Measurements from ENCODE around the gene IGHMBP2. TPM values are rescaled to one million over a fixed set of nuclear protein-coding genes. Genes with fewer than 3 reads are reported as not detected.

The IGHMBP2 gene
- total RNA-seq, 2 donors from 2014 or later: 8.5 to 8.8 TPM

DNA sequence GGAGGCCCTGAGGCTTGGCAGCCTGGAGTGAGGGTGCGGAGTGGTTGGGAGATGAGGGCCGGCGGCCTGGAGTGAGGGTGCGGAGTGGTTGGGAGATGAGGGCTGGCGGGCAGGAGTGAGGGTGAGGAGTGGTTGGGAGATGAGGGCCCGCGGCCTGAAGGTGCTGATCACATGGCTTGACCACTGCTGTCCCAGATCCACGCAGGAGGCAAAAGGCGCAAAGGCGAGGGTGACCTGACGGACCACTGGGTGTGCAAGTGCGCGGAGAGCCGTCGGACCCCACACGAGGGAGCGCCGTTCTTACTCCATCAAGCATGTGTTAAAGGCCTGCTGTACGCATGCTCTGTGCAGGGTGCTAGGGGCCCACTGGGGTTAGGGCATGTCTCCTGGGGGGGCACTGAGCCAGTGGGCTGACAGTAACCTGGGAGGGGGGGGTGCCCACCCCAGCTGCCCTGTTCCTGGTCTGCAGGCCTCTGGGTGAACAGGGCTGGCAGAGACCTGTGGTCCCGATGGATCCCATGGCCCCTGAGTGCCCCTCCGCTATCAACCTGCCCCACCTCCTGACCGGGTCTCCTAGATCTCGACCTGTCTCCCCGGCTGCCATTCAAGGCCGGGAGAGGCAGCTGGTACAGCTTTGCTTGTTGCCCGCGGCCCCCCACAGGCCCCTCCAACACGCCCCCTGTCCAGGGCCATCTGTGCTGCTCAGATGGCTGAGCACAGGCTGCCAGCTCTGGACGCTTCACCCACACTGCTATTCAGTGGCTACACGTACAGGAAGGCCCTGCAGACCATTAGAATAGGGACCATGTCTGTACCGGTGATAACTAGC lies 56.0 kb downstream of the IGHMBP2 start:
- Histone ChIP-seq H3K36me3 (no peaks in the 10 kb centered on the region), H3K4me3 (no peak overlapping the region), H3K27ac (no peak overlapping the region), H3K27me3 (no peaks in the 10 kb centered on the region), H3K9me3 (peaks cover 0 to 3% of the 10 kb centered on the region in 2 donors), H3K4me1 (peaks cover 0 to 10% of the 10 kb centered on the region in 2 donors)
- TF ChIP-seq, protein P1, sequence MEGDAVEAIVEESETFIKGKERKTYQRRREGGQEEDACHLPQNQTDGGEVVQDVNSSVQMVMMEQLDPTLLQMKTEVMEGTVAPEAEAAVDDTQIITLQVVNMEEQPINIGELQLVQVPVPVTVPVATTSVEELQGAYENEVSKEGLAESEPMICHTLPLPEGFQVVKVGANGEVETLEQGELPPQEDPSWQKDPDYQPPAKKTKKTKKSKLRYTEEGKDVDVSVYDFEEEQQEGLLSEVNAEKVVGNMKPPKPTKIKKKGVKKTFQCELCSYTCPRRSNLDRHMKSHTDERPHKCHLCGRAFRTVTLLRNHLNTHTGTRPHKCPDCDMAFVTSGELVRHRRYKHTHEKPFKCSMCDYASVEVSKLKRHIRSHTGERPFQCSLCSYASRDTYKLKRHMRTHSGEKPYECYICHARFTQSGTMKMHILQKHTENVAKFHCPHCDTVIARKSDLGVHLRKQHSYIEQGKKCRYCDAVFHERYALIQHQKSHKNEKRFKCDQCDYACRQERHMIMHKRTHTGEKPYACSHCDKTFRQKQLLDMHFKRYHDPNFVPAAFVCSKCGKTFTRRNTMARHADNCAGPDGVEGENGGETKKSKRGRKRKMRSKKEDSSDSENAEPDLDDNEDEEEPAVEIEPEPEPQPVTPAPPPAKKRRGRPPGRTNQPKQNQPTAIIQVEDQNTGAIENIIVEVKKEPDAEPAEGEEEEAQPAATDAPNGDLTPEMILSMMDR (IDR thresholded peaks at IDR 0.05): no peak
- no peak for DNase-seq (ENCODE audit: low spot score)

DNA sequence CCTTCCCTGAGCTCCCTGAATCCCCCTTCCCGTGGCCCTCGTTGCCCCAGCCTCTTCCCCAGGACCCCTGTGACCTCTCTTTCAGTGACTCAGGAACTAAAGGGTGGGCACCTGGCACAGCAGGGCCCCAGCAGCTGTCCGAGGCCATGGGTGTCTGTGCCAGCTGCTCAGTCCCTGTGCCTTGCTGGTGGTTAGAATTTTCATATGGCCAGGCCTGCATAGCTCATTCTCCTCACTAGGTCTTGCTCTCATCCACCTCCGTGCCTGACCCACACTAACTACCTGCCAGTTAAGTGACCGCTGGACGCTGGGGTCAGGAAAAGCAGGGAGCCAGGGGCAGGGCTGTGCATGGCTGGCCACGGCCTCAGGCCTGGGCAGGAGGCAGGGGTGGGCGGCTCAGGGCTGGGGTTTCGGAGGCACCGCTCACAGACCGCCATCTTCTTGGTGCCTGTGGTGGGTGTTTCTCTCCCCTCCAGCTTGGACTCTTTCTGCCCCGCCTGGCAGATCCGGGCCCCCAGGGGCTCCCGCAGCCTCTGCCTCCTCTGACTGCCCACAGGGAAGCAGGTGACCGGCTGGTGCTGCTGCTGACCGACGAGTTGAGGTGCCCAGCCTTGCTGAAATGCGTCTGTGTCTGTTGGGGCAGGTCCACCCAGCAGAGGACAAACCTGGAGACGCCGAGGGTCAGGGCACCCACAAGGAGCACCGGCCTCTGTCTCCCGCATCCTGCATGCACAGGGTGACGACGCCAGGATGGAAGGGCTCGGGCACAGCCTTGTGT lies 56.8 kb downstream of the IGHMBP2 start:
- Histone ChIP-seq H3K27me3 (no peaks in the 10 kb centered on the region), H3K4me3 (no peak overlapping the region), H3K27ac (no peak overlapping the region), H3K4me1 (peaks cover 0 to 2% of the 10 kb centered on the region in 2 donors), H3K36me3 (no peaks in the 10 kb centered on the region), H3K9me3 (peaks cover 0 to 3% of the 10 kb centered on the region in 2 donors)
- TF ChIP-seq, protein P1 (IDR thresholded peaks at IDR 0.05): no peak
- no peak for DNase-seq (ENCODE audit: low spot score)

DNA sequence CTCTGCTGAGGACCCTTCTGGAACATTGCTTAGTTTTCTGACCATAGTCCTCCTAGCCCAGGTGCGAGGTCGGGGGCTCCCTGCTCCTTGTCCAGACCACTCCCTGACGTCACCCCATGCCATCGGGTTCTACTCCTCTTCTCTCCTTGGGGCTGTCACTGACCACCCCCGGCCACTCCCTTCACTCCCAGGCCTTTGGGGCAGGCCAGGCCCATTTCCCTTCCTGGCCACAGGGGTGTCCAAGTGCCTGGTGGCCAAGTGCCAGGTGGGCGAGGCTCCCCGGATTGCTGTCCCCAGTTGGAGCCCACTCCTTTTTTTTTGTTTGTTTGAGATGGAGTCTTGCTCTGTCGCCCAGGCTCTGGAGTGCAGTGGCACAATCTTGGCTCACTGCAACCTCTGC lies 57.6 kb downstream of the IGHMBP2 start:
- Histone ChIP-seq H3K9me3 (peaks cover 0 to 3% of the 10 kb centered on the region in 2 donors), H3K4me1 (no peaks in the 10 kb centered on the region), H3K4me3 (no peak overlapping the region), H3K27ac (no peak overlapping the region), H3K27me3 (no peaks in the 10 kb centered on the region), H3K36me3 (no peaks in the 10 kb centered on the region)
- TF ChIP-seq, protein P1 (IDR thresholded peaks at IDR 0.05): no peak
- no peak for DNase-seq (ENCODE audit: low spot score)

DNA sequence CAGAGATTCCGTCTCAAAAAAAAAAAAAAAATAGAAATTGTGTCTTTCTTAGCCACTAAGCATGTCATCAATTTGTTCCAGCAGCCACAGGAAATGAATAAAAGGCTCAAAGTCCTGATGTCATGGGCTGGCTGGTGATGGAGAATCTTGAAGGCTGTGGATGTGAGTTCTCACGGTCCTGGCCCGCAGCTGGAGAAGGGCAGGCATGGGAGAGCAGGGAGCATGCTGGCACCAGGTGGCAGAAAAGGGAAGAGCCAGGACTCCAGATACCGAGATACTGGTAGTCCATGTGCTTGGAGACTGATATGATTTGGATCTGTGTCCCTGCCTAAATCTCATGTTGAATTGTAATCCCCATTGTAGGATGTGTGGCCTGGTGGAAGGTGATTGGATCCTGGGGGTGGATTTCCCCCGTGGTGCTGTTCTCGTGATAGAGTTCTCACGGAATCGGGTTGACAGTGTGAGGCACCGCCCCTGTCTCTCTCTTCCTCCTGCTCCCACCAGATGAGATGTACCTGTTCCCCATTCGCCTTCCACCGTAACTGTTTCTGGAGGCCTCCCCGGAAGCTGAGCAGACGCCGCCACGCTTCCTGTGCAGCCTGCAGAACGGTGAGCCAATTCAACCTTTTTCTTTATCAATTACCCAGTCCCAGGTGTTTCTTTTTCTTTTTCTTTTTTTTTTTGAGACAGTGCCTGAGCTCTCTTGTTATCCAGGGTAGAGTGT lies 59.0 kb downstream of the IGHMBP2 start:
- no peak for DNase-seq (ENCODE audit: low spot score)

DNA sequence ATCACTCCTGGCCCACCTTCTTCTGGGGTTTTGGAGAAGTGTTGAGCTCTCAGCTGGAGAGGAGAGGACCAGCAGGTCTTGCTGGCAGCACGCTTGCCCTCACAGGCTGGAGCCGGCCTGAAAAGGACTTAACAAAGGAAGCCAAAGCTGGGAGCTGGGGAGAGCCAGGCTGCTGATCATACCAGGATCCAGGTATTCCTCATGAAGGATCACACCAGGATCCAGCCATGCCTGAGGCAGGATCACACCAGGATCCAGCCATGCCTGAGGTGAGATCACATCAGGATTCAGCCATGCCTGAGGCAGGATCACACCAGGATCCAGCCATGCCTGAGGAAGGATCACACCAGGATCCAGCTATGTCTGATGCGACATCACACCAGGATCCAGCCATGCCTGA lies 60.1 kb downstream of the IGHMBP2 start:
- H3K27ac ChIP-seq: no peak overlapping the region
- H3K4me1 ChIP-seq: no peaks in the 10 kb centered on the region
- H3K27me3 ChIP-seq: no peaks in the 10 kb centered on the region
- no peaks in the 10 kb centered on the region for H3K36me3 ChIP-seq
- no peak for DNase-seq (ENCODE audit: low spot score)
- no peaks in the 10 kb centered on the region for H3K9me3 ChIP-seq
- no peak overlapping the region for H3K4me3 ChIP-seq
- TF ChIP-seq, protein P1 (IDR thresholded peaks at IDR 0.05): no peak

More for the DNA sequence above, 59.0 kb downstream of the IGHMBP2 start:
- Histone ChIP-seq H3K4me3 (no peak overlapping the region), H3K4me1 (no peaks in the 10 kb centered on the region), H3K27ac (no peak overlapping the region), H3K36me3 (no peaks in the 10 kb centered on the region), H3K9me3 (peaks cover 0 to 3% of the 10 kb centered on the region in 2 donors), H3K27me3 (no peaks in the 10 kb centered on the region)
- TF ChIP-seq, protein P1 (IDR thresholded peaks at IDR 0.05): no peak

All from right atrium auricular region (tissue), 2 donors.